Left renal cortex interstitium (tissue), 4 donors: Measurements from ENCODE around the gene TEAD2. TPM values are rescaled to one million over a fixed set of nuclear protein-coding genes. Genes with fewer than 3 reads are reported as not detected.
"Not testable (repeated sequence)": the region's sequence is repeated elsewhere in the genome, so short reads cannot be mapped to it uniquely, and the experiment has no call there.

Source experiments
- DNase-seq, 4 donors: peaks; one replicate each; pipeline ENCODE4 v3.0.0-alpha.2; 2013; ENCODE audit warnings: low read depth in 4 of 4, low spot score in 2 of 4, missing footprints in 1 of 4
- polyA plus RNA-seq, 4 donors: library from polyadenylated mRNA; unstranded; fragments of 120-200 nt; gene quantifications; one replicate each; pipeline ENCODE4 v1.2.1, GENCODE V29; 2013; ENCODE audit not compliant: insufficient read length in 4 of 4

Gene TEAD2
- polyA plus RNA-seq, 4 donors, result 88.4 to 122 (median 107) TPM

DNA sequence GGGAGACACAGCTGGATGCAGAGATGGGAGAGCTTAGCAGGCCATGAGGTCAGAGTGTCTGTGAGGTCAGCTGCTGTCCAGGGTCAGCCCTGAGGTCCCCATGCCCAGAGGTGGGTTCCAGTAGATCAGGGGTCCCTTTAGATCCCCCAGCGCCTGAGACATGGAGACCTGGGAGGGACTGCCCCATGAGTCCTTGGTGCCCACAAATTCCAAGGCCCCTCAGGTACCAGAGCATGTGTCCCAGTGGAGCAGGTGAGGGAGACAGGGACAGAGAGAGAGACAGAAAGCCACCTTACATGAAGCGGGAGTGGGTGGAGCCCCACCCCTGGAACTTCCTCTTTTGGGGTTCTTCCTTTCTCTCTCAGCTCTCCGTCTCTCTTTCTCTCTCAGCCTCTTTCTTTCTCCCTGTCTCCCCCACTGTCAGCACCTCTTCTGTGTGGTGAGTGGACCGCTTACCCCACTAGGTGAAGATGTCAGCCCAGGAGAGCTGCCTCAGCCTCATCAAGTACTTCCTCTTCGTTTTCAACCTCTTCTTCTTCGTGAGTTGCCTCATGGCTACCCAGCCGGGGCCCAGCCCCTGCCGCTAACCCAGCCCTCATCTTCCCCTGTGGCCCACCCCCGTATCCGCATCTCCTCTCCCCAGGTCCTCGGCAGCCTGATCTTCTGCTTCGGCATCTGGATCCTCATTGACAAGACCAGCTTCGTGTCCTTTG is 27.0 kb downstream of the TEAD2 start, which contains the start of gene CD37:
Gene CD37, plus strand, starts transcription at position 336 of the 713 bp plus-strand sequence. Its CDS starts 135 bp downstream, at position 471.
- DNase-seq, result no peak

DNA sequence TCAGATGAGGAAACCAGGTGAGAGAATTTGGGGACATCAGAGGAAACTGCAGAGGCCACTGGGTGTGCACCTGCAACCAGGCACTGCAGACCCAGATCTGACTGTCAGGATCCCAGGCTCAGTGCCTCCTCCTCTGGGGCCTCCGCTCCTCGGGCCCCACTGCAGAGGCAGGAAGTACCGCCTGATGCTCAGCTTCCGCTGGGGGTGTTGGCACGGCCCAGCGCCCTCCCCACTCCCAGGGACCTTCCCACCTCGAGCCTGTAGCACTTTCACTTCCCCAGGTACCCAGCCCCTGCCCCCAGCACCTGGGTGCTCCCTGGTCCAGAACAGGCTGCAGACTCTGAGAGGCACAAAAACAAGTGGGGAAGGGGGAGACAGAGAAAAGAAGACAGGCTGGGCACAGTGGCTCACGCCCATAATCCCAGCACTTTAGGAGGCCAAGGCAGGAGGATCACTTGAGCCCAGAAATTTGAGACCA is 28.4 kb downstream of the TEAD2 start:
- DNase-seq, result no peak

DNA sequence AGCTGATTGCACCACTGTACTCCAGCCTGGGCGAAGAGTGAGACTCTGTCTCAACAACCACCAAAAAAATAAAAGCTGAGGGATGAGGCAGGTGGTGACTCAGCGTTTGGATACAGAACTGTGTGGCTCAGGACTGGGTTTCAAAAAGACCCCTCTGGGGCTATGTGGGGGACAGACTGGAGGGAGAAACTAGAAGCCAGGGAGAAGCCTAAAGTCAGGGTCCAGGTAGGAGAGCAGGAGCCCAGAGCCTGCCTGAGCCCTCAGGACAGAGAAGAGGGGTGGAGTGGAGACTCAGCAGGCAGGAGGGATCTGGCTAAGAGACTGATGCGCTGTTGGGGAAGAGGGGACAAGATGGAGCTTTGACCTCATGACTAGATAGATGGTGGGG is 28.8 kb downstream of the TEAD2 start:
- DNase-seq, result no peak

GRCh38 chr19:49332691-49333417 is 29.4 kb downstream of the TEAD2 start:
- DNase-seq, result not testable (repeated sequence)

DNA sequence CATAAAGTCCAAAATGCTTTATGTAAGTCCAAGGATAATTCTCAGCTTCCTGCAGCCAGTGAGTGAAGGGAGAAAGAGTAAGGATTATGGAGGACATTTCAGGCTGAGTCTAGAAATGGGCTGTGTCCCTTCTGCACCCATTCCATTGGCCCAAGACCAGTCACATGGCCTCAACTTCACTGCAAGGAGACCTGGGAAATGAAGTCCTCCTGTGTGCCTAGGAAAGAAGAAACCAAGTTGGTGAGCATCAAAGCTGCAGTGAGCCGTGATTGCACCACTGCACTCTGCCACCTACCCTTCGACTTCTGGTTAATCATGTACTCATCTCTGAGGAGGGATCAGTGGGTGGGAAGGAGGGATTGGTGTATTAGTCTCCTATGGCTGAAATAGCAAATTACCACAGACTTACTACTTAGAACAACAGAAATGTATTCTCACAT is 30.6 kb downstream of the TEAD2 start:
- no peak for DNase-seq

DNA sequence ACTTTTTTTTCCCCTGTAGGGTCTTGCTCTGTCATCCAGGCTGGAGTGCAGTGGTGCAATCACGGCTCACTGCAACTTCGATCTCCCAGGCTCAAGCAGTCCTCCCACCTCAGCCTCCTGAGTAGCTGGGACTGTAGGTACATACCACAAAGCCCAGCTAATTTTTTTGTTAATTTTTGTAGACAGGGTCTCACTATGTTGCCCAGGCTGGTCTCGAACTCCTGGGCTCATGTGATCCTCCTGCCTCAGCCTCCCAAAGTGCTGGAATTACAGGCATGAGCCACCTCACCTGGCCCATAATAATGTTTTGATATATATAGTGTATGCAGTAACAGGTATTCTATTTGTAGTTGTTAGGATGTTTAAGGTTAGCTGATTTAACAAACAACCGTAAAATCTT is 31.0 kb downstream of the TEAD2 start:
- not testable (repeated sequence) for DNase-seq

DNA sequence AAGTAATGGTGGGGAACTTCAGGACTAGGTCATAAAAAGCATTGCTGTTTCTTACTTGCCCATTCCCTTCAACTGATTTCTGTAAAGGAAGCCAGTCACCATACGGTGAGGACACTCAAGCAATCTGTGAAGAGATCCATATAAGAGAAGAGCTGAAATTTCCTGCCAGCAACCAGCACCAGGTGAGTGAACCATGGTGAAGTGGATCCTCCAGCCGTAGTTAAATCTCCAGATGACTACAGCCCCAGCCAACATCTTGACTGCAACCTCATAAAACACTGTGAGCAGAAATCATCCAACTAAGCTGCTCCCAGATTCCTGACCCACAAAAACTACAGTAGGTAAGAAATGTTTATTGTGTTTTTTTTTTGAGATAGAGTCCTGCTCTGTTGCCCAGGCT is 33.5 kb downstream of the TEAD2 start:
- DNase-seq, result no peak

GRCh38 chr19:49327878-49328544 is 34.2 kb downstream of the TEAD2 start:
- DNase-seq, result no peak

DNA sequence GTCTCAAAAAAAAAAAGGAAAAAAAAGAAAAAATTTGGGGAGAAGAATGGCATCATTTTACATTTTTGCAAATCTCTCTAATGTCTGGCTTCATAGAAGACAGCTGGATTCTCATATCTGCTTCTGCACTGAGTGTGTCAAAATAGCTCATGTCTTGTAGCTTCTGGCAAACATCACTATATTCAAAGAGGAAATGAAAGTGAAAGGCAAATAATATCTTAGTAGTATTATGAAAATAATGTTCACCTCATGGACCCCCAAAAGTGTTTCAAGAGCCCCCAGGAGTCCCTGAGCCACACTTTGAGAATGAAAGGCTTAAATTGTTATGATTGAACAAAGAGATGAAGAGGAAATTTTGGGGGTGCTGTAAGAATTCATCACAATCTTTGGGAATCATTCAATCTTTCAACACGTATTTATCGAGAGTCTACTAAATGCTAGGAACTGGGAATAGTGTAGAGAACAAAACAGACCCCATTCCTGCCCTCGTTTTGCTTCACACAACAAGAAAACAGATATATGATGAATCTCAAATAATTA is 36.0 kb downstream of the TEAD2 start:
- no peak for DNase-seq

- DNase-seq, result not testable (repeated sequence)
These were observed 36.5 kb downstream of the TEAD2 start for GRCh38 chr19:49325756-49326155.

DNA sequence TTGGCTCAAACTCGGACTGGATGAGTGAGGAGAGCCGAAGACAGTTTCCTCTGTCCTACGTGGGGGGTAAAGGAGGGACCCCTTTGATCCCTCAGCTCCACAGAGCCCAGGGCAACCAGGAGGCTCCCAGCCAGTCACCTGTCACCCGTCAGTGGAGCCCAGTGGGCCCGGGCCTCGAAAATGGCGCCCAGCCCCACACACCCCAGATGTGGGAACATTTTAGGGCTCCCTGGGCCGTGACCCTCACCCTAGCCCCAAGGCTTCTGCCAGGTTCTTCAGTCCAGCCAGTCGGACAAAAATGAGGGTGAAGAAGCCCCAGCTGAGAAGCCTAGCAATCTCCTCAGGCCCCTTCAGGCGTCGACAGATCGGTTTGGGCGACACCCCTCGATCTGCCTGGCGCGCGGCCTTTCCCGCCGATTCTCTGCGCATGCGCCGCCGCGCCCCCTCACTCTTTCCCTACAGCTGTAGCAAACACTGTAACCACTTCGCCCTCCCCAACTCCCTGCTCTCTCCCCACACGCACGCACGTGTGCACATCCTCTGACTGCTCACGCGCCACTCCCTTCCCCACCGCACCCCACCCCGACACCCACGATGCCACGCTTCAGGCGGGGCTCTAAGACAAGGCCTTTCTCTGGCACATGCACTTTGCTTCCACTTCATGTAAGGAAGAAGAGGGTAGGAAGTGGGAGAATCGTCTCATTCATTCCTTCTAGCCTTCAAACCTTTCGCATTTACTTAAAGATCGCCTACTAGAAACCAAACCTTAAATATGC is 37.2 kb downstream of the TEAD2 start, which contains the start of gene SLC6A16:
Gene SLC6A16, minus strand, starts transcription at position 391 of the 776 bp plus-strand sequence. CDS start 13,844 bp downstream, outside the sequence.
- DNase-seq, result no peak

GRCh38 chr19:49318296-49318695 is 43.9 kb downstream of the TEAD2 start:
- DNase-seq, result no peak

DNA sequence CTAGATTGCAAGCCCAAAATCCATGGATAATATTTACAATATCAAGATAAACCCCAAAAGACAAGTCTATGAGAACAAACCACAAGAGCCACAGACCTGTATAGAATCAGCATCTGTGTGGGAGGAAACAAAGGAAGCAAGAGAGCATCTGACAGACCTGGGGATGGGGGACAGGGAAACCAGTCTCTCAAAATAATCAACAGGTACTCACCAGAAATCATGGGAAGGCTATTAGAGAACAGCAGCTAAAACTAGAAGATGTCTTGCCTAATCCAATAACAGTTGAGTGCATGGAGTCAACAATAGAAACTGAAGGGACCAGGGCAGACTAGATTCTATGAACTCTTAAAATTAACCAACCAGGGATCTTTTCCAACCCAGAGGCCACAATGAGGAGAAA is 45.9 kb downstream of the TEAD2 start:
- DNase-seq, result no peak

- no peak for DNase-seq
These were observed 47.1 kb downstream of the TEAD2 start for GRCh38 chr19:49315111-49315510.

DNA sequence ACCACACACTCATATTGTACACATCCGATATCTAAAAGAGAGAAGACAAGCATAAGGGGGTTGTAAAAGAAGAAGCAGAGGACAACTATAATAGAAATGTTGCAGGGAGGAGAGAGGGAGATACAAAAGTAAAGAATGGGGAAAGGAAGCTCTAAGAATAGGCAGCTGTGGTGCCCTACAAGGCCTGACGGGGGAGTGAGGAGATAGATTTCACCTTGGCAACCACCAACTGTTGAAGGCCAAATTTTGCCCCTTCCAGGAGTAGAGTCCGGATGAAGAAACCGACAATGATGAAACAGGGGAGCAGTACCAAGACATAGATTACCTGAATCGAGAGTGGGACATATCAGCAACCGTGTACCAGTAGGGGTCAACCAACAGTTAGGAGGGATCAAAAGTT is 53.1 kb downstream of the TEAD2 start:
- DNase-seq, result no peak

DNA sequence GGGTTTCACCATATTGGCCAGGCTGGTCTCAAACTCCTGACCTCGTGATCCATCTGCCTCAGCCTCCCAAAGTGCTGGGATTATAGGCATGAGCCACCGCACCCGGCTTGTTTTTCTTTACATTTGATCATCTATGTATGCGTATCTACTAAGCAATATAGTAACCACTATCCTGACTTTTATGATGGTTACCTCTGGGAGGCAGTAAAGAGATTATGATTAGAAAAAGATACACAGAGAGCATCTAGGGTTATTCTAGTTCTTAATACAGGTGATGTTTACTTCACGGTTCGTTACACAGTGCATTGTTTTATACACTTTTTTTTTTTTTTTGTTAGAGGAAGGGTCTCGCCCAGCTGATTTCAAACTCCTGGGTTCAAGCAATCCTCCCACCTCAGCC is 55.5 kb downstream of the TEAD2 start:
- not testable (repeated sequence) for DNase-seq

DNA sequence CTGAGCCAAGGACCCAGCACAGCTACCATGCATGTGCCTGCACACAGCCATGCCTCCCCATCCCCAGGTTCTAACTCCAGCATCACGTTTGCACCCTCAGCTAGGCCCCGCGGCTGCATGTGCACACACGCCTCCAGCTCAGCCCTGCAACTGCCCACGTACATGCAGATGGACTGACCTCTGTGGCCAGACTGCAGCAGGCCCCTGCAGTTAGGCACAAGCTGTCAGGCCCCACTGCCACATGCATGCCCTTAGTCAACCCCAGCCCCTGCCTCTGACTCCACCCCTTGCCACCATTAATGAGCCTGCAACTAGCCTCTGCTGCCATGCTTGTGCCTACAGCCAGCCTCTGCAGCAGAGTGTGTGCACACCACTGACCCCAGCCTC is 60.4 kb downstream of the TEAD2 start:
- no peak for DNase-seq

GRCh38 chr19:49301165-49301865 is 60.9 kb downstream of the TEAD2 start:
- peak; percentile 7 to 25 (median 14) for DNase-seq

DNA sequence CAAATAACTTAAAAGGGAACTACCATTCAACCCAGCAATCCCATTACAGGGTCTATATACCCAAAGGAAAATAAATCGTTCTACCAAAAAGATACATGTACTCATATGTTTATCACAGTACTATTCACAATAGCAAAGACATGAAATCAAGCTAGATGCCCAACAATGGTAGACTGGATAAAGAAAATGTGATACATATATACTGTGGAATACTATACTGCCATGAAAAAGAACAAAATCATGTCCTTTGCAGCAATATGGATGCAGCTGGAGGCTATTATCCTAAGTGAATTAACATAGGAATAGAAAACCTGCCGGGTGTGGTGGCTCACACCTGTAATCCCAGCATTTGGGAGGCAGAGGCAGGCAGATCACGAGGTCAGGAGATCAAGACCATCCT is 63.6 kb downstream of the TEAD2 start:
- DNase-seq, result not testable (repeated sequence)

DNA sequence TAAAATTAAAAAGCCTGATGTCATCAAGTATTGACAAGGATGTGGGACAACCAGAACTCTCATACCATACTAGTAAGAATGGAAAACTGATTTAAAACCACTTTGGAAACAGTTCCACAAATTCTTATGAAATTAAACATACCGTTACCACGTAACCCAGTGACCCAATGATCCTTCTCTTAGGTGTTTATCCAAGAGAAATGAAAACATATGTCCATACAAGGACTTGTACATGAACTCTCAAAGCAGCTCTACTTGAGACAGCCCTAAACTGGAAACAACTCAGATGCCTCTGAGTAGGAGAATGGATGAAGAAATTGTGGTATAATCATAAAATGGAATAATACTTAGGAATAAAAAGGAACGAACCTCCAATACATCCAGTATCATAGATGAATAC is 64.8 kb downstream of the TEAD2 start:
- no peak for DNase-seq
